Fibroblast of lung (primary cell): ENCODE results near the gene RADIL. TPM values are rescaled to one million over a fixed set of nuclear protein-coding genes. Genes with fewer than 3 reads are reported as not detected.

ENCODE experiments used
- DNase-seq, 2 donors: peaks; one replicate each; pipeline versions ENCODE4 v3.0.0 to v3.0.0-alpha.2; 2010; ENCODE audit warnings: low read depth in 2 of 2
- H2AFZ ChIP-seq: 2 replicates; pipeline ENCODE4 v1.5.1; 2012; ENCODE audit warnings: low read length, control low read depth, inconsistent platforms
- H3K27ac ChIP-seq: 2 replicates; pipeline ENCODE4 v1.5.1; 2011; ENCODE audit warnings: low read length, control low read depth; ENCODE audit not compliant: insufficient read depth
- H3K27me3 ChIP-seq: 2 replicates; pipeline ENCODE4 v1.5.1; 2011; ENCODE audit warnings: mild to moderate bottlenecking, low read length; ENCODE audit not compliant: control insufficient read depth, insufficient read depth
- H3K36me3 ChIP-seq: 2 replicates; pipeline ENCODE4 v1.5.1; 2011; ENCODE audit warnings: low read length; ENCODE audit not compliant: control insufficient read depth, insufficient read depth
- H3K4me1 ChIP-seq: 2 replicates; pipeline ENCODE4 v1.5.1; 2011; ENCODE audit warnings: low read length; ENCODE audit not compliant: control insufficient read depth, insufficient read depth; ENCODE audit errors: extremely low read depth
- H3K4me2 ChIP-seq: 2 replicates; pipeline ENCODE4 v1.5.1; 2011; ENCODE audit warnings: low read length, control low read depth; ENCODE audit not compliant: insufficient read depth; ENCODE audit errors: extremely low read depth
- H3K4me3 ChIP-seq, 4 experiments: fragments of 200-600 bp in 1 of 4; sonication (generic) in 1 of 4; replicated peaks in 1 of 4; 2 replicates each; pipeline ENCODE4 v1.5.1; 2011 to 2016; ENCODE audit warnings: low read length in 4 of 4, low read depth in 3 of 4, mild to moderate bottlenecking in 3 of 4, control low read depth in 2 of 4, inconsistent platforms in 1 of 4, mixed read lengths in 1 of 4; ENCODE audit not compliant: insufficient read depth in 1 of 4; ENCODE audit errors: control extremely low read depth in 1 of 4
- H3K79me2 ChIP-seq: 2 replicates; pipeline ENCODE4 v1.5.1; 2012; ENCODE audit warnings: mild to moderate bottlenecking, low read length, inconsistent platforms; ENCODE audit not compliant: control insufficient read depth, insufficient read depth
- H3K9ac ChIP-seq: 2 replicates; pipeline ENCODE4 v1.5.1; 2011; ENCODE audit warnings: mild to moderate bottlenecking, low read length, control low read depth; ENCODE audit not compliant: insufficient read depth
- H3K9me3 ChIP-seq: 2 replicates; pipeline ENCODE4 v1.5.1; 2012; ENCODE audit warnings: low read depth, low read length; ENCODE audit not compliant: control insufficient read depth, insufficient read depth
- H4K20me1 ChIP-seq: 2 replicates; pipeline ENCODE4 v1.5.1; 2011; ENCODE audit warnings: low read length; ENCODE audit not compliant: control insufficient read depth, insufficient read depth; ENCODE audit errors: extremely low read depth
- CTCF ChIP-seq, 2 donors: IDR thresholded peaks in 1 of 2; conservative IDR thresholded peaks in 1 of 2; 1 replicate in 1 of 2; 2 replicates in 1 of 2; pipeline ENCODE4 v1.5.1; 2011 to 2012; ENCODE audit warnings: low read length in 2 of 2, control low read depth in 1 of 2, inconsistent platforms in 1 of 2, low read depth in 1 of 2, mild to moderate bottlenecking in 1 of 2
- EZH2 ChIP-seq: IDR thresholded peaks from 2 replicates; pipeline ENCODE4 v1.5.1; 2012; ENCODE audit warnings: low read length, control low read depth, mild to moderate bottlenecking; ENCODE audit errors: missing control alignments
- polyA plus RNA-seq, 2 donors: library from polyadenylated mRNA; depleted of rRNA in 1 of 2; stranded (reverse) in 1 of 2; unstranded in 1 of 2; fragments of >200 nt; gene quantifications; 2 replicates each; pipeline ENCODE4 v1.2.1, GENCODE V29; 2011 to 2012; ENCODE audit warnings: missing spikeins in 1 of 2
- total RNA-seq: library from RNA; depleted of rRNA; stranded (reverse); fragments of >200 nt; gene quantifications from 2 replicates; pipeline ENCODE4 v1.2.1, GENCODE V29; 2014

Gene RADIL
- total and polyA plus RNA-seq, 2 donors (not counting 1 experiment from before 2014, with no cell fraction given): 0.33 to 0.85 TPM

GRCh38 chr7:4772306-4772705 lies 111.2 kb downstream of the RADIL start:
- no peak overlapping the region for H3K4me2 ChIP-seq
- peaks cover 2% of the 10 kb centered on the region for H3K4me1 ChIP-seq
- peaks cover 15% of the 10 kb centered on the region for H3K79me2 ChIP-seq
- no peaks in the 10 kb centered on the region for H4K20me1 ChIP-seq
- TF ChIP-seq EZH2 (no peak), CTCF (conservative IDR thresholded peaks at IDR 0.05 in 1 of 2, IDR thresholded peaks at IDR 0.05 in 1 of 2; ENCODE audit: low read depth in 1 of 2, low read length in 2 of 2) (no peak)
- no peak for DNase-seq
- peaks cover 4% of the 10 kb centered on the region for H3K36me3 ChIP-seq
- H3K4me3 ChIP-seq: no peak overlapping the region
- H3K9me3 ChIP-seq: no peaks in the 10 kb centered on the region
- no peak overlapping the region for H2AFZ ChIP-seq
- no peak overlapping the region for H3K9ac ChIP-seq
- H3K27me3 ChIP-seq: no peaks in the 10 kb centered on the region
- H3K27ac ChIP-seq: no peak overlapping the region

GRCh38 chr7:4771737-4772136 lies 111.8 kb downstream of the RADIL start:
- no peaks in the 10 kb centered on the region for H4K20me1 ChIP-seq
- peaks cover 11% of the 10 kb centered on the region for H3K79me2 ChIP-seq
- TF ChIP-seq CTCF (conservative IDR thresholded peaks at IDR 0.05 in 1 of 2, IDR thresholded peaks at IDR 0.05 in 1 of 2; ENCODE audit: low read depth in 1 of 2, low read length in 2 of 2) (no peak), EZH2 (no peak)

GRCh38 chr7:4770886-4771285 lies 112.6 kb downstream of the RADIL start:
- Histone ChIP-seq H3K36me3 (peaks cover 5% of the 10 kb centered on the region), H3K4me3 (no peak overlapping the region), H4K20me1 (no peaks in the 10 kb centered on the region), H3K27ac (no peak overlapping the region), H3K79me2 (peaks cover 3% of the 10 kb centered on the region), H3K9me3 (no peaks in the 10 kb centered on the region), H3K9ac (no peak overlapping the region), H3K27me3 (no peaks in the 10 kb centered on the region), H3K4me1 (no peaks in the 10 kb centered on the region), H2AFZ (no peak overlapping the region), H3K4me2 (no peak overlapping the region)
- TF ChIP-seq EZH2 (no peak), CTCF (conservative IDR thresholded peaks at IDR 0.05 in 1 of 2, IDR thresholded peaks at IDR 0.05 in 1 of 2; ENCODE audit: low read depth in 1 of 2, low read length in 2 of 2) (no peak)
- no peak for DNase-seq

More at GRCh38 chr7:4771737-4772136, 111.8 kb downstream of the RADIL start:
- peaks cover 4% of the 10 kb centered on the region for H3K36me3 ChIP-seq
- H3K4me1 ChIP-seq: peaks cover 2% of the 10 kb centered on the region
- no peaks in the 10 kb centered on the region for H3K27me3 ChIP-seq
- no peak overlapping the region for H2AFZ ChIP-seq
- H3K9ac ChIP-seq: no peak overlapping the region
- H3K4me2 ChIP-seq: no peak overlapping the region
- no peak overlapping the region for H3K27ac ChIP-seq
- H3K9me3 ChIP-seq: no peaks in the 10 kb centered on the region
- no peak for DNase-seq
- no peak overlapping the region for H3K4me3 ChIP-seq
